Astrocyte (in vitro differentiated cells and primary cell): ENCODE results near the gene RABGAP1L. TPM values are rescaled to one million over a fixed set of nuclear protein-coding genes. Genes with fewer than 3 reads are reported as not detected.

Experiments
- DNase-seq: peaks from one replicate; pipeline ENCODE4 v3.0.0-alpha.2; 2010; ENCODE audit warnings: low read depth
- FAIRE-seq: peaks from 2 replicates; lab custom pipeline; 2011; peaks lifted over from hg19 to GRCh38; lab: Jason Lieb, UNC
- H2AFZ ChIP-seq: 2 replicates; pipeline ENCODE4 v1.6.0; 2012; ENCODE audit warnings: low read depth, low read length, inconsistent platforms
- H3K27ac ChIP-seq: 2 replicates; pipeline ENCODE4 v1.5.1; 2011; ENCODE audit warnings: low read depth, low read length, inconsistent platforms
- H3K27me3 ChIP-seq: 2 replicates; pipeline ENCODE4 v1.6.0; 2011; ENCODE audit warnings: low read length, inconsistent platforms; ENCODE audit not compliant: insufficient read depth
- H3K36me3 ChIP-seq: 2 replicates; pipeline ENCODE4 v1.5.1; 2011; ENCODE audit warnings: low read length, inconsistent platforms; ENCODE audit not compliant: insufficient read depth
- H3K4me1 ChIP-seq: 2 replicates; pipeline ENCODE4 v1.5.1; 2011; ENCODE audit warnings: low read length, inconsistent platforms; ENCODE audit not compliant: insufficient read depth
- H3K4me2 ChIP-seq: 2 replicates; pipeline ENCODE4 v1.6.0; 2012; ENCODE audit warnings: low read length, inconsistent platforms
- H3K4me3 ChIP-seq: 2 replicates; pipeline ENCODE4 v1.5.1; 2011; ENCODE audit warnings: low read depth, mild to moderate bottlenecking, low read length, inconsistent platforms; ENCODE audit not compliant: insufficient read depth
- H3K79me2 ChIP-seq: 2 replicates; pipeline ENCODE4 v1.6.0; 2012; ENCODE audit warnings: mild to moderate bottlenecking, low read length, inconsistent platforms; ENCODE audit not compliant: insufficient read depth
- H3K9ac ChIP-seq: 2 replicates; pipeline ENCODE4 v1.6.0; 2012; ENCODE audit warnings: mild to moderate bottlenecking, low read length, inconsistent platforms
- H3K9me3 ChIP-seq: 2 replicates; pipeline ENCODE4 v1.5.1; 2012; ENCODE audit warnings: low read depth, mild to moderate bottlenecking, low read length, inconsistent platforms; ENCODE audit not compliant: insufficient read depth
- H4K20me1 ChIP-seq: 2 replicates; pipeline ENCODE4 v1.6.0; 2012; ENCODE audit warnings: low read length, inconsistent platforms; ENCODE audit not compliant: insufficient read depth
- H3K27ac Mint-ChIP-seq: one replicate; pipeline ENCODE4 v1.8.0; 2021; ENCODE audit warnings: mild to moderate bottlenecking, mixed read lengths; ENCODE audit not compliant: unreplicated experiment
- H3K27me3 Mint-ChIP-seq: one replicate; pipeline ENCODE4 v1.8.0; 2021; ENCODE audit warnings: low read depth, mixed read lengths; ENCODE audit not compliant: unreplicated experiment
- H3K36me3 Mint-ChIP-seq: one replicate; pipeline ENCODE4 v1.8.0; 2021; ENCODE audit warnings: low read depth, mixed read lengths; ENCODE audit not compliant: unreplicated experiment
- H3K4me1 Mint-ChIP-seq: one replicate; pipeline ENCODE4 v1.8.0; 2021; ENCODE audit warnings: low read depth, mixed read lengths; ENCODE audit not compliant: unreplicated experiment
- H3K4me3 Mint-ChIP-seq: one replicate; pipeline ENCODE4 v1.8.0; 2021; ENCODE audit warnings: mild to moderate bottlenecking, moderate library complexity, mixed read lengths; ENCODE audit not compliant: unreplicated experiment
- H3K9me3 Mint-ChIP-seq: one replicate; pipeline ENCODE4 v1.8.0; 2021; ENCODE audit warnings: mild to moderate bottlenecking, mixed read lengths; ENCODE audit not compliant: unreplicated experiment
- CTCF ChIP-seq: IDR thresholded peaks from 2 replicates; pipeline ENCODE4 v1.5.1; 2011; ENCODE audit warnings: low read depth, mild to moderate bottlenecking, inconsistent platforms, low read length, moderate library complexity; ENCODE audit not compliant: insufficient read depth
- EZH2 ChIP-seq: IDR thresholded peaks from 2 replicates; pipeline ENCODE4 v1.6.1; 2012; ENCODE audit warnings: mild to moderate bottlenecking, low read length, inconsistent platforms; ENCODE audit not compliant: insufficient read depth
- total RNA-seq: library from RNA; stranded (reverse); gene quantifications from 2 replicates; pipeline ENCODE4 v1.2.1, GENCODE V29; 2021

The RABGAP1L gene
- total RNA-seq, 1 donor from 2014 or later = 40.2 TPM

- H3K4me2 ChIP-seq = no peak overlapping the region
- no peak overlapping the region for H3K9ac ChIP-seq
- H3K4me1 ChIP-seq = no peaks in the 10 kb centered on the region
- peak; percentile 4 for DNase-seq
- FAIRE-seq = no peak
- H3K36me3 ChIP-seq = no peaks in the 10 kb centered on the region
- Mint-ChIP-seq H3K9me3 (no peaks in the 10 kb centered on the region), H3K4me1 (no peaks in the 10 kb centered on the region), H3K27ac (no peak overlapping the region), H3K4me3 (no peak overlapping the region), H3K36me3 (no peaks in the 10 kb centered on the region), H3K27me3 (no peaks in the 10 kb centered on the region)
- H3K27me3 ChIP-seq = no peaks in the 10 kb centered on the region
- no peaks in the 10 kb centered on the region for H3K9me3 ChIP-seq
- no peaks in the 10 kb centered on the region for H3K79me2 ChIP-seq
- no peak overlapping the region for H3K27ac ChIP-seq
- no peaks in the 10 kb centered on the region for H4K20me1 ChIP-seq
- no peak overlapping the region for H3K4me3 ChIP-seq
- TF ChIP-seq EZH2 = no peak
- TF ChIP-seq CTCF = no peak
- no peak overlapping the region for H2AFZ ChIP-seq
These were observed 115.1 kb downstream of the RABGAP1L start for GRCh38 chr1:174274452-174274851.

- H3K9me3 ChIP-seq = no peaks in the 10 kb centered on the region
- Mint-ChIP-seq H3K4me1 (no peaks in the 10 kb centered on the region), H3K9me3 (no peaks in the 10 kb centered on the region), H3K36me3 (no peaks in the 10 kb centered on the region), H3K4me3 (no peak overlapping the region), H3K27ac (no peak overlapping the region), H3K27me3 (no peaks in the 10 kb centered on the region)
- TF ChIP-seq EZH2 (no peak), CTCF (no peak)
- H3K9ac ChIP-seq = no peak overlapping the region
- H3K27me3 ChIP-seq = no peaks in the 10 kb centered on the region
- H3K4me1 ChIP-seq = no peaks in the 10 kb centered on the region
- H3K36me3 ChIP-seq = no peaks in the 10 kb centered on the region
- H3K4me2 ChIP-seq = no peak overlapping the region
- no peak overlapping the region for H2AFZ ChIP-seq
- H3K27ac ChIP-seq = no peak overlapping the region
- no peaks in the 10 kb centered on the region for H3K79me2 ChIP-seq
- no peaks in the 10 kb centered on the region for H4K20me1 ChIP-seq
- DNase-seq (no peak), FAIRE-seq (no peak)
- H3K4me3 ChIP-seq = no peak overlapping the region
These were observed 115.6 kb downstream of the RABGAP1L start for GRCh38 chr1:174274884-174275283.

GRCh38 chr1:174276087-174276486 lies 116.8 kb downstream of the RABGAP1L start:
- Histone ChIP-seq H3K9ac (no peak overlapping the region), H3K27me3 (no peaks in the 10 kb centered on the region), H3K36me3 (no peaks in the 10 kb centered on the region), H3K4me2 (no peak overlapping the region), H3K4me1 (no peaks in the 10 kb centered on the region), H3K27ac (no peak overlapping the region), H4K20me1 (no peaks in the 10 kb centered on the region), H2AFZ (no peak overlapping the region), H3K79me2 (no peaks in the 10 kb centered on the region), H3K9me3 (no peaks in the 10 kb centered on the region), H3K4me3 (no peak overlapping the region)
- Mint-ChIP-seq H3K27ac (no peak overlapping the region), H3K36me3 (peaks cover 7% of the 10 kb centered on the region), H3K27me3 (no peaks in the 10 kb centered on the region), H3K4me3 (no peak overlapping the region), H3K9me3 (no peaks in the 10 kb centered on the region), H3K4me1 (no peaks in the 10 kb centered on the region)
- no peak for DNase-seq
- no peak for TF ChIP-seq EZH2
- TF ChIP-seq CTCF = no peak
- FAIRE-seq = no peak
